ENCODE measurements around the gene CTBS. TPM values are rescaled to one million over a fixed set of nuclear protein-coding genes. Genes with fewer than 3 reads are reported as not detected.

CTBS gene
- polyA plus RNA-seq, 1 donor (not counting 4 experiments of a cell fraction or from before 2014, with no cell fraction given) = 16.7 TPM

- peaks cover 3% of the 10 kb centered on the region for H3K79me2 ChIP-seq (ENCODE audit: control insufficient read depth, insufficient read depth, low read length)
- no peaks in the 10 kb centered on the region for H3K36me3 ChIP-seq (ENCODE audit: control insufficient read depth in 2 of 2, extremely low read depth in 1 of 2, insufficient read depth in 2 of 2, low read length in 2 of 2)
- DNase-seq (ENCODE audit: low read depth, low spot score) (no peak), FAIRE-seq (no peak)
- H3K9me1 ChIP-seq (ENCODE audit: control insufficient read depth, extremely low read depth, insufficient read depth, low read length) = no peaks in the 10 kb centered on the region
- H3K4me2 ChIP-seq (ENCODE audit: control insufficient read depth, extremely low read depth, insufficient read depth, low read depth, low read length) = peak overlapping the region; percentile 94
- dilution Hi-C loops (cut with MboI; ENCODE audit: extremely low pct_ligation_motif_present, low sequenced_read_pairs) = no loop called here
- H3K4me3 ChIP-seq (ENCODE audit: control insufficient read depth in 2 of 3, extremely low read depth in 1 of 3, insufficient read depth in 2 of 3, low read depth in 1 of 3, low read length in 3 of 3) = peak overlapping the region; percentile 73 to 75 (median 73)
- no peaks in the 10 kb centered on the region for H3K9me3 ChIP-seq (ENCODE audit: control insufficient read depth, low read depth, low read length)
- peaks cover 29% of the 10 kb centered on the region for H3K4me1 ChIP-seq (ENCODE audit: control insufficient read depth, extremely low read depth, insufficient read depth, low read length)
- H3K27ac ChIP-seq (ENCODE audit: control insufficient read depth, insufficient read depth, low read length) = peak overlapping the region; percentile 48
- peak overlapping the region; percentile 68 for H3K9ac ChIP-seq (ENCODE audit: control insufficient read depth, extremely low read depth, insufficient read depth, low read length)
- TF ChIP-seq CTCF (optimal IDR thresholded peaks at IDR 0.05 in 1 of 3, IDR thresholded peaks at IDR 0.05 in 1 of 3, conservative IDR thresholded peaks at IDR 0.05 in 1 of 3; ENCODE audit: extremely low read depth in 1 of 3, insufficient read depth in 2 of 3, low read length in 3 of 3) (no peak), EZH2 (IDR thresholded peaks at IDR 0.05; ENCODE audit: low read length) (no peak)
- peak overlapping the region; percentile 97 for H2AFZ ChIP-seq (ENCODE audit: control insufficient read depth, low read length)
- no peaks in the 10 kb centered on the region for H3K27me3 ChIP-seq (ENCODE audit: control insufficient read depth, extremely low read depth, insufficient read depth, low read length)
- no peaks in the 10 kb centered on the region for H4K20me1 ChIP-seq (ENCODE audit: control insufficient read depth, extremely low read depth, insufficient read depth, low read length)
Observed at GRCh38 chr1:84574936-84575335, 696 bp upstream of the CTBS start.

GRCh38 chr1:84573481-84573966, 716 bp downstream of the CTBS start:
- peak overlapping the region; percentile 98 for H3K9ac ChIP-seq (ENCODE audit: control insufficient read depth, extremely low read depth, insufficient read depth, low read length)
- peaks cover 3% of the 10 kb centered on the region for H3K79me2 ChIP-seq (ENCODE audit: control insufficient read depth, insufficient read depth, low read length)
- H4K20me1 ChIP-seq (ENCODE audit: control insufficient read depth, extremely low read depth, insufficient read depth, low read length) = no peaks in the 10 kb centered on the region
- peaks cover 29% of the 10 kb centered on the region for H3K4me1 ChIP-seq (ENCODE audit: control insufficient read depth, extremely low read depth, insufficient read depth, low read length)
- peak overlapping the region; percentile 75 to 93 (median 91) for H3K4me3 ChIP-seq (ENCODE audit: control insufficient read depth in 2 of 3, extremely low read depth in 1 of 3, insufficient read depth in 2 of 3, low read depth in 1 of 3, low read length in 3 of 3)
- DNase-seq (ENCODE audit: low read depth, low spot score) (no peak), FAIRE-seq (peak; percentile 71)
- H3K9me3 ChIP-seq (ENCODE audit: control insufficient read depth, low read depth, low read length) = no peaks in the 10 kb centered on the region
- H3K27ac ChIP-seq (ENCODE audit: control insufficient read depth, insufficient read depth, low read length) = peak overlapping the region; percentile 98
- peak overlapping the region; percentile 99 for H3K4me2 ChIP-seq (ENCODE audit: control insufficient read depth, extremely low read depth, insufficient read depth, low read depth, low read length)
- TF ChIP-seq EZH2 (IDR thresholded peaks at IDR 0.05; ENCODE audit: low read length) (no peak), CTCF (optimal IDR thresholded peaks at IDR 0.05 in 1 of 3, IDR thresholded peaks at IDR 0.05 in 1 of 3, conservative IDR thresholded peaks at IDR 0.05 in 1 of 3; ENCODE audit: extremely low read depth in 1 of 3, insufficient read depth in 2 of 3, low read length in 3 of 3) (no peak)
- H3K36me3 ChIP-seq (ENCODE audit: control insufficient read depth in 2 of 2, extremely low read depth in 1 of 2, insufficient read depth in 2 of 2, low read length in 2 of 2) = peaks cover 0 to 8% of the 10 kb centered on the region in 2 experiments
- no peaks in the 10 kb centered on the region for H3K9me1 ChIP-seq (ENCODE audit: control insufficient read depth, extremely low read depth, insufficient read depth, low read length)
- H3K27me3 ChIP-seq (ENCODE audit: control insufficient read depth, extremely low read depth, insufficient read depth, low read length) = no peaks in the 10 kb centered on the region
- H2AFZ ChIP-seq (ENCODE audit: control insufficient read depth, low read length) = peak overlapping the region; percentile 87
- dilution Hi-C loops (cut with MboI; ENCODE audit: extremely low pct_ligation_motif_present, low sequenced_read_pairs) = no loop called here
